ENCODE data around the gene RAD51B. TPM values are rescaled to one million over a fixed set of nuclear protein-coding genes. Genes with fewer than 3 reads are reported as not detected.

RAD51B gene
- total RNA-seq, 1 experiment from 2014 or later = 16.7 TPM

DNA sequence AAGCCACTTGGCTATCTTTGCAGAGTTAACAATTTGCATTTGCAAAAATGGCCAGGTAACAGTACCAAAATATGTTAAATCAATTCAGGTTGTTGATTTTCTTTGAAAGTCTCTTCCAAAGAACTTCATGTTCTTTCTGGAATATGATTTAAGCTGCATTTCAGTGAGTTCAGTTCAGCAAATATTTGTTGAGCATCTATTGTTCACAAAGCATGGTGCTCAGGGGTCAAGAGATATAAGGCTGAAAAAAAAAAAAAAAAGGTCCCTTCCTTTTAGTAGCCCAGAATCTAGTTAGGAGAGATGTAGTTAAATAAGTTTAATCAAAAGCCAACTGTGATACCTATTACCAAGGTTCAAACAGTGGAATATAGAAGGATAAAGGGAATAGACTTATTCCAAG is 656.2 kb downstream of the RAD51B start:
- no peaks in the 10 kb centered on the region for H4K20me1 ChIP-seq (ENCODE audit: control insufficient read depth, insufficient read depth, insufficient read length)
- DNase-seq = no peak
- no peak overlapping the region for H3K27ac ChIP-seq (ENCODE audit: insufficient read length, low read depth, low read length)
- no peaks in the 10 kb centered on the region for H3K79me1 ChIP-seq (ENCODE audit: insufficient read depth, low read depth, low read length, poor library complexity, severe bottlenecking)
- Mint-ChIP-seq H3K27ac (peak overlapping the region in 1 of 3 experiments; percentile 9; a peak in 2 of 7 replicates), H3K36me3 (ENCODE audit: insufficient read depth in 1 of 3, low read depth in 3 of 3) (peaks cover 0 to 3% (median 0%) of the 10 kb centered on the region in 3 experiments; a peak in 2 of 7 replicates), H3K4me3 (no peak overlapping the region), H3K4me1 (peaks cover 64 to 72% of the 10 kb centered on the region in 2 experiments), H3K9me3 (no peaks in the 10 kb centered on the region; a peak in 1 of 5 replicates), H3K27me3 (ENCODE audit: low read depth) (peaks cover 4% of the 10 kb centered on the region)
- no peak overlapping the region for H3K14ac ChIP-seq (ENCODE audit: insufficient read depth, low read length)
- H4K5ac ChIP-seq (ENCODE audit: insufficient read length, low read depth, low read length) = no peak overlapping the region
- H3K18ac ChIP-seq (ENCODE audit: insufficient read length, low read depth, low read length) = no peak overlapping the region
- H3T11ph ChIP-seq (ENCODE audit: low read length) = no peak overlapping the region
- H3K4me2 ChIP-seq (ENCODE audit: insufficient read depth, insufficient read length, low read length) = no peak overlapping the region
- no peak overlapping the region for H4K91ac ChIP-seq (ENCODE audit: insufficient read length, low read depth, low read length)
- no peak overlapping the region for H3K23ac ChIP-seq (ENCODE audit: insufficient read length, low read depth, low read length)
- no peak overlapping the region for H2AFZ ChIP-seq (ENCODE audit: low read length)
- no peak overlapping the region for H2BK5ac ChIP-seq (ENCODE audit: insufficient read length, low read length)
- H3K56ac ChIP-seq (ENCODE audit: insufficient read length, low read depth, low read length) = no peak overlapping the region
- H3K4me1 ChIP-seq (ENCODE audit: insufficient read depth, low read length) = peaks cover 19% of the 10 kb centered on the region
- H2AK5ac ChIP-seq (ENCODE audit: insufficient read length, low read length) = no peak overlapping the region
- H3K23me2 ChIP-seq (ENCODE audit: insufficient read length, low read depth, low read length, poor library complexity, severe bottlenecking) = no peaks in the 10 kb centered on the region
- no peak overlapping the region for H4K8ac ChIP-seq (replicated peaks; ENCODE audit: insufficient read length, low read depth, low read length)
- H2BK15ac ChIP-seq (ENCODE audit: low read depth, low read length) = no peak overlapping the region
- no peaks in the 10 kb centered on the region for H3K27me3 ChIP-seq (ENCODE audit: insufficient read depth, low read length)
- H3K79me2 ChIP-seq (ENCODE audit: insufficient read depth, low read length) = no peaks in the 10 kb centered on the region
- no peak overlapping the region for H3K4ac ChIP-seq (ENCODE audit: low read depth, low read length)
- no peaks in the 10 kb centered on the region for H3K9me3 ChIP-seq (ENCODE audit: control insufficient read depth, low read depth, low read length)
- TF ChIP-seq, protein P1, sequence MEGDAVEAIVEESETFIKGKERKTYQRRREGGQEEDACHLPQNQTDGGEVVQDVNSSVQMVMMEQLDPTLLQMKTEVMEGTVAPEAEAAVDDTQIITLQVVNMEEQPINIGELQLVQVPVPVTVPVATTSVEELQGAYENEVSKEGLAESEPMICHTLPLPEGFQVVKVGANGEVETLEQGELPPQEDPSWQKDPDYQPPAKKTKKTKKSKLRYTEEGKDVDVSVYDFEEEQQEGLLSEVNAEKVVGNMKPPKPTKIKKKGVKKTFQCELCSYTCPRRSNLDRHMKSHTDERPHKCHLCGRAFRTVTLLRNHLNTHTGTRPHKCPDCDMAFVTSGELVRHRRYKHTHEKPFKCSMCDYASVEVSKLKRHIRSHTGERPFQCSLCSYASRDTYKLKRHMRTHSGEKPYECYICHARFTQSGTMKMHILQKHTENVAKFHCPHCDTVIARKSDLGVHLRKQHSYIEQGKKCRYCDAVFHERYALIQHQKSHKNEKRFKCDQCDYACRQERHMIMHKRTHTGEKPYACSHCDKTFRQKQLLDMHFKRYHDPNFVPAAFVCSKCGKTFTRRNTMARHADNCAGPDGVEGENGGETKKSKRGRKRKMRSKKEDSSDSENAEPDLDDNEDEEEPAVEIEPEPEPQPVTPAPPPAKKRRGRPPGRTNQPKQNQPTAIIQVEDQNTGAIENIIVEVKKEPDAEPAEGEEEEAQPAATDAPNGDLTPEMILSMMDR (conservative IDR thresholded peaks at IDR 0.05) = no peak
- no peak overlapping the region for H2BK12ac ChIP-seq (ENCODE audit: insufficient read length, low read depth, low read length)
- no peak overlapping the region for H3K9ac ChIP-seq (ENCODE audit: extremely low read depth, insufficient read length, low read length)
- H2BK20ac ChIP-seq (ENCODE audit: low read depth, low read length, poor library complexity, severe bottlenecking) = no peak overlapping the region
- no peak overlapping the region for H2BK120ac ChIP-seq (ENCODE audit: low read depth, low read length, poor library complexity, severe bottlenecking)
